Measurements from ENCODE around the gene RPL18A.

Gene RPL18A

DNA sequence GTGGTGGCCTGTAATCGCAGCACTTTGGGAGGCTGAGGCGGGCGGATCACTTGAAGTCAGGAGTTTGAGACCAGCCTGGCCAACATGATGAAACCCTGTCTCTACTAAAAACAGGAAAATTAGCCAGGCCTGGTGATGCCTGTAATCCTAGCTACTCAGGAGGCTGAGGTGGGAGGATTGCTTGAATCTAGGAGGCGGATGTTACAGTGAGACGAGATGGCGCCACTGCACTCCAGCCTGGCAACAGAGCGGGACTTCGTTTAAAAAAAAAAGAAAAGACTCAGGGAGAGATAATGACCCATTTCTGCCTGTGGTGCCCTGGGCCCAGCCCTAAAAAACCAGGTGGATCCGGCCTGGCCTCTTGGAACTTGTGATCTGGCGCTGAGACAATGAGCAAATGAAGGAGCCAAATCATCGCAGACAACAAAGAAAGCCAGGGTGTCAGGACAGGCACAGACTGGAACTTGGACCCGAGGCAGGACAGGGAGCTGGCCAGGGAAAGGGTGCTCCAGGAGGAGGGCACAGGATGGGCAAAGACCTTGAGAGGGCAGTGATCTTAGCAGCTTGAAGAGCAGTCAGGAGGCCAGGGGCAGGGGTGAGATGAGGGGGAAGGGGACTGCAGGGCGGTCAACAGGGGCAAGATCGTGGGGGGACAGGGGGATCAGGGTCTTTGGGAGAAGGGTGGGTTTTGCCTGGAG lies 11.0 kb upstream of the RPL18A start:
- Mint-ChIP-seq H3K4me1 (peaks cover 65% of the 10 kb centered on the region), H3K4me3 (peak overlapping the region; percentile 89), H3K27ac (peak overlapping the region; percentile 96)

DNA sequence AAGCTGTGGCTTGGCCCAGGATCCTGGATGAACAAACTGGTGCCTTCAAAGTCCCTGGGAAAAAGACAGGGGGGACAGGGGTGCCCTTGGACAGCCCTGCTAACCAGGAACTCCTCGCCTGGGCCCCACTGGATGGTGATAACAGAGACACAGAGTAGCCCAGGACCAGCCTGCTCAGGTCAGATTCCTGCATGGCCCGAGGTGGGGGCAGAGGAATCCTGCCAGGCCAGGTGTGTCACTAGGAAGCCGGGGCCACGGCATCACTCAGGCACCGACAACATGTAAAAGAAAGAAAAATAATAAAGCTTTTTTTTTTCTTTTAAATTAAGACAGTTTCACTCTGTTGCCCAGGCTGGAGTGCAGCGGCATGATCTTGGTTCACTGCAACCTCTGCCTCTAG lies 5.6 kb upstream of the RPL18A start:
- H3K9me3 Mint-ChIP-seq = no peaks in the 10 kb centered on the region
- H3K36me3 Mint-ChIP-seq (ENCODE audit: low read depth) = no peaks in the 10 kb centered on the region
- no peak overlapping the region for H3K4me3 Mint-ChIP-seq
- no peak overlapping the region for H3K27ac Mint-ChIP-seq
- no peak for DNase-seq
- H3K4me1 Mint-ChIP-seq = peaks cover 35% of the 10 kb centered on the region
- no peaks in the 10 kb centered on the region for H3K27me3 Mint-ChIP-seq
- ATAC-seq = no peak

More for the DNA sequence above, 11.0 kb upstream of the RPL18A start:
- Mint-ChIP-seq H3K36me3 (ENCODE audit: low read depth) (peaks cover 16% of the 10 kb centered on the region), H3K27me3 (no peaks in the 10 kb centered on the region), H3K9me3 (no peaks in the 10 kb centered on the region)
- DNase-seq (no peak), ATAC-seq (no peak)

- DNase-seq (peak; percentile 97), ATAC-seq (peak; percentile 38)
- peaks cover 32% of the 10 kb centered on the region for H3K4me1 Mint-ChIP-seq
- H3K27me3 Mint-ChIP-seq = peaks cover 4% of the 10 kb centered on the region
- peaks cover 11% of the 10 kb centered on the region for H3K36me3 Mint-ChIP-seq (ENCODE audit: low read depth)
- no peak overlapping the region for H3K4me3 Mint-ChIP-seq
- H3K9me3 Mint-ChIP-seq = no peaks in the 10 kb centered on the region
- H3K27ac Mint-ChIP-seq = peak overlapping the region; percentile 12
These were observed 4.2 kb upstream of the RPL18A start for GRCh38 chr19:17855280-17856152.

- H3K4me3 Mint-ChIP-seq = peak overlapping the region; percentile 99
- no peaks in the 10 kb centered on the region for H3K9me3 Mint-ChIP-seq
- H3K27me3 Mint-ChIP-seq = peaks cover 4% of the 10 kb centered on the region
- peak overlapping the region; percentile 100 for H3K27ac Mint-ChIP-seq
- H3K4me1 Mint-ChIP-seq = peaks cover 45% of the 10 kb centered on the region
- ATAC-seq = no peak
- H3K36me3 Mint-ChIP-seq (ENCODE audit: low read depth) = peaks cover 53% of the 10 kb centered on the region
- no peak for DNase-seq
These were observed 752 bp downstream of the RPL18A start for GRCh38 chr19:17860331-17860992.

DNA sequence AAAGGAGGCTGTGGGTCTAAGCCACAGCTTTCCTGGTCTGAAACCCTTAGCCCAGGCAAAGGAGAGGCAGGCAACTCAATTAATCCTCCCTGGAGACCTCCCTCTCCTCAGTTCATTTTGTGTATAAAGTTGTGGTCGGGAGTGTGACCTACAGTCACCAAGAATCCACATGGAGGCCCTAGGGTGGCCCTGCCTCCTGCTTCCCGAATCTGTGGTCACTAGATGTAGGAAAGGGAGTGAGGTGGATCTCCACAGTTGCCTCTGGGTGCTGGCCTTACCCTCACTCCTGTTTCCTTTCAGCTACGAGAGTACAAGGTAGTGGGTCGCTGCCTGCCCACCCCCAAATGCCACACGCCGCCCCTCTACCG lies 1.3 kb downstream of the RPL18A start:
- H3K27ac Mint-ChIP-seq = peak overlapping the region; percentile 100
- H3K27me3 Mint-ChIP-seq = peaks cover 4% of the 10 kb centered on the region
- H3K4me1 Mint-ChIP-seq = peaks cover 43% of the 10 kb centered on the region
- peaks cover 53% of the 10 kb centered on the region for H3K36me3 Mint-ChIP-seq (ENCODE audit: low read depth)
- H3K4me3 Mint-ChIP-seq = peak overlapping the region; percentile 99
- H3K9me3 Mint-ChIP-seq = no peaks in the 10 kb centered on the region
- DNase-seq (no peak), ATAC-seq (no peak)

- H3K4me3 Mint-ChIP-seq = peak overlapping the region; percentile 99
- no peak for DNase-seq
- H3K27me3 Mint-ChIP-seq = peaks cover 4% of the 10 kb centered on the region
- peak overlapping the region; percentile 100 for H3K27ac Mint-ChIP-seq
- H3K9me3 Mint-ChIP-seq = no peaks in the 10 kb centered on the region
- peaks cover 53% of the 10 kb centered on the region for H3K36me3 Mint-ChIP-seq (ENCODE audit: low read depth)
- peaks cover 43% of the 10 kb centered on the region for H3K4me1 Mint-ChIP-seq
- no peak for ATAC-seq
These were observed 2.1 kb downstream of the RPL18A start for GRCh38 chr19:17861542-17862402.

GRCh38 chr19:17862711-17863519 lies 3.2 kb downstream of the RPL18A start:
- H3K9me3 Mint-ChIP-seq = no peaks in the 10 kb centered on the region
- peaks cover 4% of the 10 kb centered on the region for H3K27me3 Mint-ChIP-seq
- DNase-seq (no peak), ATAC-seq (no peak)
- peak overlapping the region; percentile 100 for H3K27ac Mint-ChIP-seq
- H3K4me1 Mint-ChIP-seq = peaks cover 43% of the 10 kb centered on the region
- H3K4me3 Mint-ChIP-seq = peak overlapping the region; percentile 99
- peaks cover 53% of the 10 kb centered on the region for H3K36me3 Mint-ChIP-seq (ENCODE audit: low read depth)

DNA sequence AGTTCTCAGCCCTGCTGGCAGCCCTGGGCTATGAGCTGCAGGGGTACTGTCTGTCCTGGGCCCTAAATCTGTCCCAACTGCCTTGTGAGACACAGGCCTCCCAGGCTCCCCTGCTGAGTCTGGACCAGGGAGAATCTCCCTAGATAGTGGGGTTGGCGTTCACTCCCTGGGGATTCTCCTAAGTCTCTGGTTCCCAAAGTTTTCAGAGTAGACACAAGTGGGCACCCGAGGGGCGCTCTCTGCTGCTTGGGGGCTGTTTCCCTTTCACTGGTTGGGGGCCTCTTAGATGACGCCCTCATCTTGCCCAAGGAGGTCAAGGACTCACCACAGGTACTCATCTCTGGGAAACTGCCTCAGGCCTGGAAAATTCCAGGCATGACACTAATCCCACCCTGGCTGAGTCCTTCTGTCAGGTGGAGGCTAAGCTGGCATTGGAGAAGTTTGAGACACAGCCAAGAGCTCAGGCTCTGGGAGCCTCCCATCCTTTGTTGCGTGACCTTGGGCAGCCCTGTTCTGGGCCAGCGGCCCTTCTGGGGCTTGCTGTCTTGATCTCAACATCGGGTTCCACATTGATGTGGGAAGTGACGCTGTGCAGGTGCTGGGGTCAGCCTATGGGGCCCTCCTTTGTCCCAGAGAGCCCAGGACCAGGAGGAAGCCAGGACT lies 3.9 kb downstream of the RPL18A start:
- H3K4me3 Mint-ChIP-seq = peak overlapping the region; percentile 17
- H3K36me3 Mint-ChIP-seq (ENCODE audit: low read depth) = peaks cover 53% of the 10 kb centered on the region
- H3K27ac Mint-ChIP-seq = peak overlapping the region; percentile 80
- H3K9me3 Mint-ChIP-seq = no peaks in the 10 kb centered on the region
- peaks cover 41% of the 10 kb centered on the region for H3K4me1 Mint-ChIP-seq
- ATAC-seq = no peak
- DNase-seq = no peak
- H3K27me3 Mint-ChIP-seq = peaks cover 4% of the 10 kb centered on the region

DNA sequence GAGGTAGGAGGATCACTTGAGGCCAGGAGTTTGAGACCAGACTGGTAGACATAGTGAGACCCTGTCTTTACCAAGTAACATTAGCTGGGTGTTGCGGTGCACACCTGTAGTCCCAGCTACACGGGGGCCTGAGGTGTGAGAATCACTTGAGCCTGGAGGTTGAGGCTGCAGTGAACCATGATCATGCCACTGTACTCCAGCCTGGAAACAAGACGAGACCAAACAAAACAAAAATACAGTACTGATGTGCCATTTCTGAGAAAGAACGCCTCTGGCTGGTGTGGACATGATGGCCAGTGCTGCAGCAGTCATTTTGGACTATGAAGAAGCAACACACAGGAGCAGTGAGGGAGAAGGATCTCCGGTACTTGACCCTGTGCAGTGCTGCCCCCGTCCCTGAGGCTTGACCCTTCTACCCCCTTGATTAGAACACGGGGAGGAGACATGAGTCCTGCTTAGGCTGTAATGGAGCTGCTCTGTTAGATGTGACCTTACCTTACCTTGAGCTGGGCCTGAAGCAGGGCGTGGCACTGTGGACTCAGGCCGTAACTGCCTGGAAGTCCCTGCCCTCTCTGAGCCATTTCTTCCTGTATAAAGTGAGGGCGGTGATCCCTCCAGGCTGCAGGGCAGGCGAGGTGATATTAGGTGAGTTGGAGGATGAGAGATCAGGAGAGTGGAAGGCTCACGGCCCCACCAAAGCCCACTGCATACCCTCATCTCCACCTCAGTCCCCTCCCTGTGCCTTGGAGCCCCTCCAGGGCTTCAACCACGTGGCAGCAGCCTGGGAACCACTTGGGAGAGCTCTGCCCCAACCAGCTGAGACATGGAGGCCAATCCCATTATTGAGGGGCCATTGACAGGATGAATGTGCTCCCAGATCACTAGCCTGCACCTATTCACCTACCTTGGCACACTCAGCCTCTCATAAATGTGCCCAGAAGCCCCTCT lies 5.9 kb downstream of the RPL18A start:
- Mint-ChIP-seq H3K9me3 (no peaks in the 10 kb centered on the region), H3K27ac (peak overlapping the region; percentile 16), H3K4me3 (peak overlapping the region; percentile 18), H3K4me1 (peaks cover 29% of the 10 kb centered on the region), H3K27me3 (no peaks in the 10 kb centered on the region), H3K36me3 (ENCODE audit: low read depth) (peaks cover 41% of the 10 kb centered on the region)
- ATAC-seq = peak; percentile 33
- no peak for DNase-seq

GRCh38 chr19:17866312-17866963 lies 6.7 kb downstream of the RPL18A start:
- H3K27ac Mint-ChIP-seq = peak overlapping the region; percentile 42
- no peak for DNase-seq
- no peaks in the 10 kb centered on the region for H3K9me3 Mint-ChIP-seq
- H3K36me3 Mint-ChIP-seq (ENCODE audit: low read depth) = peaks cover 33% of the 10 kb centered on the region
- H3K27me3 Mint-ChIP-seq = no peaks in the 10 kb centered on the region
- H3K4me3 Mint-ChIP-seq = no peak overlapping the region
- peaks cover 24% of the 10 kb centered on the region for H3K4me1 Mint-ChIP-seq
- no peak for ATAC-seq

DNA sequence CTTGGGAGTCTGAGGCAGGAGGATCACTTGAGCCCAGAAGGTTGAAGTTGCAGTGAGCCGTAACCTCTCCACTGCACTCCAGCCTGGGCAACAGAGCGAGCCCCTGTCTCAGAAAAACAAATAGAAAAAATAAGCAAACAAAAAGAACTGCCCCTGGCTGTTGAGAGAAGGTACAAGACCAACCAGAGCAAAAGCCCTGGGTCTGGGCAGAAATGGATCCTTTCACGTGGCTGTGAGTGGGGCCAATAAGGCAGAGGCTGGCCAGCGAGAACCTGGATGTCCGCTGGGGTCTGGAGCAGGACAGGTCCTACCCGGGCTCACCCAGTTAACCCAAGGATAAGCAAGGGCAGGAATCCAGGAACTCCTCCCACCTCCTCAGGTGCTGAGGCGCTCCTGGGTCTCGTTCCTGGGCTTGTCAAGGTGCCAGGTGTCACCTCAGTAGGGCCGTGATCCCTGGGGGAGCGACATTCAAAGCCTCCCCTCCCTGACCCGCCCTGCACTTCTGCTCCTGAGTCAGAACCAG lies 7.3 kb downstream of the RPL18A start:
- Mint-ChIP-seq H3K4me1 (peaks cover 21% of the 10 kb centered on the region), H3K36me3 (ENCODE audit: low read depth) (peaks cover 27% of the 10 kb centered on the region), H3K9me3 (no peaks in the 10 kb centered on the region), H3K4me3 (no peak overlapping the region), H3K27ac (no peak overlapping the region), H3K27me3 (no peaks in the 10 kb centered on the region)
- DNase-seq = no peak
- no peak for ATAC-seq

GRCh38 chr19:17868669-17869068 lies 9.0 kb downstream of the RPL18A start:
- Mint-ChIP-seq H3K27me3 (no peaks in the 10 kb centered on the region), H3K36me3 (ENCODE audit: low read depth) (peaks cover 12% of the 10 kb centered on the region)

More at GRCh38 chr19:17868669-17869068, 9.0 kb downstream of the RPL18A start:
- ATAC-seq (no peak), DNase-seq (no peak)
- Mint-ChIP-seq H3K4me3 (no peak overlapping the region), H3K4me1 (peaks cover 16% of the 10 kb centered on the region), H3K27ac (peak overlapping the region; percentile 27), H3K9me3 (no peaks in the 10 kb centered on the region)

All from activated naive CD8-positive, alpha-beta T cell treated with anti-CD3 and anti-CD28 coated beads, Interleukin-2, amount 50 U/mL, for 24 hours (primary cell).